Tibial artery (tissue), 4 donors: ENCODE data around the gene CAMK2G.

ENCODE experiments used
- DNase-seq, 2 donors: peaks; one replicate each; pipeline ENCODE4 v3.0.0-alpha.2; 2019
- H3K27ac ChIP-seq, 2 donors: fragments of 200-600 bp; sonication (generic) in 1 of 2; 1 replicate in 1 of 2; 2 replicates in 1 of 2; pipeline ENCODE4 v1.5.1; 2018 to 2019; ENCODE audit warnings: mild to moderate bottlenecking in 1 of 2
- H3K27me3 ChIP-seq, 2 donors: fragments of 200-600 bp; sonication (generic) in 1 of 2; one replicate each; pipeline versions ENCODE4 v1.5.1 to v1.6.0; 2016 to 2019
- H3K36me3 ChIP-seq, 3 donors: fragments of 200-600 bp; sonication (generic) in 2 of 3; one replicate each; pipeline ENCODE4 v1.5.1; 2016 to 2019; ENCODE audit warnings: mild to moderate bottlenecking in 2 of 3
- H3K4me1 ChIP-seq, 4 donors: fragments of 200-600 bp; sonication (generic) in 2 of 4; 1 replicate in 3 of 4; 2 replicates in 1 of 4; pipeline ENCODE4 v1.5.1; 2016 to 2019
- H3K4me3 ChIP-seq, 2 donors: fragments of 200-600 bp; sonication (generic) in 1 of 2; 1 replicate in 1 of 2; 2 replicates in 1 of 2; pipeline ENCODE4 v1.5.1; 2018 to 2019; ENCODE audit warnings: mild to moderate bottlenecking in 2 of 2
- H3K9me3 ChIP-seq, 3 donors: fragments of 200-600 bp; sonication (generic) in 1 of 3; one replicate each; pipeline ENCODE4 v1.5.1; 2016 to 2019
- intact Hi-C: fragments of 100-400 bp; cut with DNase I; formaldehyde crosslinking; loops from one replicate; pipeline ENCODE4 v1.15.0; 2023; ENCODE audit warnings: low total_unique reads
- TF ChIP-seq, protein P1 (sequence below), 2 experiments: fragments of 200-600 bp in 1 of 2; fragments of 450-650 bp in 1 of 2; IDR thresholded peaks; one replicate each; pipeline ENCODE4 v1.5.1; 2017 to 2019; ENCODE audit warnings: antibody characterized with exemption in 2 of 2, mild to moderate bottlenecking in 1 of 2, moderate library complexity in 1 of 2

Gene CAMK2G

DNA sequence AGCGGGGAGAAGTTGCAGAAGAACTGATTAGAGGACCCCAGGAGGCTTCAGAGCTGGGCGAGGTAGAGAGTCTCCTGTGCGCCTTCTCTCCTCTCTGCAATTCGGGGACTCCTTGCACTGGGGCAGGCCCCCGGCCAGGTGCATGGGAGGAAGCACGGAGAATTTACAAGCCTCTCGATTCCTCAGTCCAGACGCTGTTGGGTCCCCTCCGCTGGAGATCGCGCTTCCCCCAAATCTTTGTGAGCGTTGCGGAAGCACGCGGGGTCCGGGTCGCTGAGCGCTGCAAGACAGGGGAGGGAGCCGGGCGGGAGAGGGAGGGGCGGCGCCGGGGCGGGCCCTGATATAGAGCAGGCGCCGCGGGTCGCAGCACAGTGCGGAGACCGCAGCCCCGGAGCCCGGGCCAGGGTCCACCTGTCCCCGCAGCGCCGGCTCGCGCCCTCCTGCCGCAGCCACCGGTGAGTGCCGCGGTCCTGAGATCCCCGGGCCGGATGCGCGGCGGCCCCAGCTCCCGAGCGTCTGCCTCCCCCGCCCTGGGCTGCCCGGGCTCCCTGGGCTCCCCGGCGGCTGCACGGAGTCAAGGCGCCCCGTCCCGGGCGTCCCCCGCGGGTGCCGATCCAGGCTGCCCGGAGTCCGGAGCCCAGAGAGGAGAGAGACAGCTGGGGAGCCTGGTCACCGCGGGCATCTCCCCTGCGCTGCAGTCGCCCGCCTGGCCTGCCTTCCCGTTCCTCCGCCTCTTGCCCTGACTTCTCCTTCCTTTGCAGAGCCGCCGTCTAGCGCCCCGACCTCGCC lies 36.6 kb upstream of the CAMK2G start, which contains the start of gene PLAU:
Gene PLAU, plus strand, starts transcription at position 369 of the 789 bp plus-strand sequence. CDS start 424 bp downstream, outside the sequence.
- Histone ChIP-seq H3K4me1 (peaks cover 0 to 79% (median 55%) of the 10 kb centered on the region in 4 donors), H3K27ac (peak within 1 kb of the TSS; percentile 72 to 81)
- peak; percentile 58 to 75 for DNase-seq

DNA sequence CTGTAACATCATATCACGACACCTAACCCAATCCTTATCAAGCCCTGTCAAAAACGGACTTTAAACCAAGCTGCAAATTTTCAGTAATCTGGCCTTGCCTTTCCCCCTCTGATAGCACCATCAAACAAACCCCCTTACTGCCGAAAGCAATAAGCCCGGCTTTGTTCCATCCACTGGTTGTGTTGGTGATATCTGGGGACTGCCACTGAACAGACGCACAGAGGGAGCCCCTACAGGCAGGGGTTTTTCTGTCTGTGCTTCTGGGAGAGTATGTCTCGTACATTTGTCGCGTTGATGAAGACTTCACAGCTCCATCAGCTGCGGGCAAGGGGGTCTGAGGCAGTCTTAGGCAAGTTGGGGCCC lies 36.0 kb upstream of the CAMK2G start:
- TF ChIP-seq, protein P1, sequence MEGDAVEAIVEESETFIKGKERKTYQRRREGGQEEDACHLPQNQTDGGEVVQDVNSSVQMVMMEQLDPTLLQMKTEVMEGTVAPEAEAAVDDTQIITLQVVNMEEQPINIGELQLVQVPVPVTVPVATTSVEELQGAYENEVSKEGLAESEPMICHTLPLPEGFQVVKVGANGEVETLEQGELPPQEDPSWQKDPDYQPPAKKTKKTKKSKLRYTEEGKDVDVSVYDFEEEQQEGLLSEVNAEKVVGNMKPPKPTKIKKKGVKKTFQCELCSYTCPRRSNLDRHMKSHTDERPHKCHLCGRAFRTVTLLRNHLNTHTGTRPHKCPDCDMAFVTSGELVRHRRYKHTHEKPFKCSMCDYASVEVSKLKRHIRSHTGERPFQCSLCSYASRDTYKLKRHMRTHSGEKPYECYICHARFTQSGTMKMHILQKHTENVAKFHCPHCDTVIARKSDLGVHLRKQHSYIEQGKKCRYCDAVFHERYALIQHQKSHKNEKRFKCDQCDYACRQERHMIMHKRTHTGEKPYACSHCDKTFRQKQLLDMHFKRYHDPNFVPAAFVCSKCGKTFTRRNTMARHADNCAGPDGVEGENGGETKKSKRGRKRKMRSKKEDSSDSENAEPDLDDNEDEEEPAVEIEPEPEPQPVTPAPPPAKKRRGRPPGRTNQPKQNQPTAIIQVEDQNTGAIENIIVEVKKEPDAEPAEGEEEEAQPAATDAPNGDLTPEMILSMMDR (IDR thresholded peaks at IDR 0.05) = no peak
- peak overlapping the region; percentile 72 to 81 for H3K27ac ChIP-seq
- peaks cover 0 to 80% (median 56%) of the 10 kb centered on the region in 4 donors for H3K4me1 ChIP-seq

More for the DNA sequence above, 36.6 kb upstream of the CAMK2G start, which contains the start of gene PLAU:
- TF ChIP-seq, protein P1 (IDR thresholded peaks at IDR 0.05) = no peak
- Histone ChIP-seq H3K27me3 (no peaks in the 10 kb centered on the region), H3K36me3 (peaks cover 0 to 4% (median 0%) of the 10 kb centered on the region in 3 donors), H3K9me3 (no peaks in the 10 kb centered on the region), H3K4me3 (peak within 1 kb of the TSS; percentile 73 to 77)
- intact Hi-C loops = no loop called here

DNA sequence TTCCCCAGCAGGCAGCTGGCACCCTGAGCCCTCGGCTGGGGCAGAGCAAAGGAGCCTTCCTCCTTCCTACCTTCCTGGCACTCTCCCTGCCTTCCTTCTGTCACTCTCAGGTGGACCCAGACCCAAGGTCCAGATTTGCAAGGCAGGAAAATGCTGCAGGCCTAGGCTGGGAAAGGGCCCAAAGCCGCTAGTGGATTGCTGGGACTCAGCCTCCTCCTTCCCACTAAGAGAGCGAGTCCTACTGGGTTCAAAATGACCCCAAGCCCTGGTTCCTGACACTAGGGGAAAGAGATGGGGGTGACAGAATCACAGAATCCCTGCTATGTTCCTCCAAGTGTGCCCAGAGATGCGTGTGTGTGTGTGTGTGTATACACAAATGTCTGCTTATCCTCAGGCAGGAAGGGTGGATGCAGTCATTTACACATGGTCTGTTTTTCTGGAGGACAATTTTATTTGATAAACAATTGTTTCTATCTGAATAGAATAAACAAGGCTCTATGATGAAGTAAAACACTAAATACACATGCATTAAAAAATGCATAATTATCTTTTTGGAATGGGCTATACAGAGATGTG lies 35.3 kb upstream of the CAMK2G start:
- intact Hi-C loops = no loop called here
- DNase-seq = no peak
- peak overlapping the region; percentile 62 to 87 for H3K27ac ChIP-seq
- TF ChIP-seq, protein P1 (IDR thresholded peaks at IDR 0.05) = no peak
- no peak overlapping the region for H3K4me3 ChIP-seq
- peaks cover 0 to 4% (median 0%) of the 10 kb centered on the region in 3 donors for H3K36me3 ChIP-seq
- peaks cover 0 to 72% (median 54%) of the 10 kb centered on the region in 4 donors for H3K4me1 ChIP-seq
- H3K9me3 ChIP-seq = no peaks in the 10 kb centered on the region
- no peaks in the 10 kb centered on the region for H3K27me3 ChIP-seq

More for the DNA sequence above, 36.0 kb upstream of the CAMK2G start:
- intact Hi-C loops = no loop called here
- H3K4me3 ChIP-seq = peak overlapping the region; percentile 73 to 77
- no peak for DNase-seq
- no peaks in the 10 kb centered on the region for H3K9me3 ChIP-seq
- no peaks in the 10 kb centered on the region for H3K27me3 ChIP-seq
- H3K36me3 ChIP-seq = peaks cover 0 to 4% (median 0%) of the 10 kb centered on the region in 3 donors

DNA sequence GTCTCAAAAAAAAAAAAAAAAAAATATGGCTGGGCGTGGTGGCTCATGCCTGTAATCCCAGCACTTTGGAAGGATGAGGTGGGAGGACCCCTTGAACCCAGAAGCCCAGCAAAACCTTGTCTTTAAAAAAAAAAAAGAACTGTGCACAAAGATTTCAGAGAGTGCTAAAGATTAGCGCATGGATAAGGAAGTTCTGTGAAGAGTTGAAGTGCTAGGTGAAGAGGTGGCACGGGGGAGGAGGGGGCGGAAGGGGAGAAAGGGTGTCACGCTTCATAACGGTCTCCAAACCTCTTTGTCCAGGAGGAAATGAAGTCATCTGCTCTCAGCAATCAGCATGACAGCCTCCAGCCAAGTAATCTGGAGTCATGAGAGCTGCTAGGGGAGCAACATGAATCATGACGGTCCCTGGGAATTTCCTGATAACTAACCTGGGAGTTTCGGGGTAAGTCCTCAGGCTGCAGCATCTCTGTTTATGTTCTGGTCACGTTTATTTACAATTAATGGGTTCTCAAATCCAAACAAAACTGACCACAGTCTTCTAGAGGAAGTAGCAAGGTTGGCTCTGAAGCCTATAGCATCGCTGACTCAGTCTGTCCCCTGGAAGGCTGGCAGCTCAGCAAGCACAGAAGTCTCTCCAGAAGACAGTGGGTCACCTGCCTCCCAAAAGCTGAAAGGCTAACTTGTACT lies 34.6 kb upstream of the CAMK2G start:
- DNase-seq = peak; percentile 68 to 76
- no peaks in the 10 kb centered on the region for H3K36me3 ChIP-seq
- no peak overlapping the region for H3K4me3 ChIP-seq
- H3K4me1 ChIP-seq = peaks cover 0 to 71% (median 51%) of the 10 kb centered on the region in 4 donors
- TF ChIP-seq, protein P1 (IDR thresholded peaks at IDR 0.05) = no peak
- H3K27ac ChIP-seq = peak overlapping the region; percentile 62 to 87
- no peaks in the 10 kb centered on the region for H3K27me3 ChIP-seq
- intact Hi-C loops = no loop called here
- H3K9me3 ChIP-seq = no peaks in the 10 kb centered on the region

DNA sequence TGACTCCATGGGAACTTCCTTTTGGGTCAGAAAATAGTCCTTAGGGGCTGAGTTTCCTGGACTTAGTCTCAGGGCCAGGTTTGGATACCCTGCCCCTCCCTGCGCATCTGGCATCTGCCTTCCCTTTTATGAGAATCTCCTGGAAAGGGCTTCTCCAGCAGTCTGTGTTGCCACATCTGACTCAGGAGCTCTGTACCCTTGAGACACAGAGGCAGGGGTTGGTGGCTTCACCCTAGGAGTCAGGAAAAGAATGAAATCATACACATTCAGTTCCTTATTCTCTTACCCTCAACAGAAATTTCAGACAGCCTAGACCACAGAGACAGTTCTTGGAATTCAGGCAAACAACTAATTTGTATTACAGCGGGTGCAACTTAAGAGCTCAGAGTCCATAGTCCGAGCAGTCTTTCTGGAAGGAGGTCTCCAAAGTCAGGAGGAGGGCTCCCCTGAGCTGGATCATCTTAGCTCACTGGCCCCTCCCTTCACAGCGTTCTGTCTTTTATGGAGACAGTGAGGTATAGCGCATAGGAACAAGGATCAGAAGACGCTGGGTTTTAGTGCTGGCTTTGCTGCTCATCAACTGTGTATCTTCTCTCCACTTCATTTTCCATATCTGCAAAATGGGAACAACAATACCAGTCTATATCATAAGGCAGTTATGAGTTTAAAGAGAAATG lies 33.6 kb upstream of the CAMK2G start:
- no peaks in the 10 kb centered on the region for H3K9me3 ChIP-seq
- peaks cover 0 to 66% (median 48%) of the 10 kb centered on the region in 4 donors for H3K4me1 ChIP-seq
- intact Hi-C loops = no loop called here
- H3K4me3 ChIP-seq = no peak overlapping the region
- no peaks in the 10 kb centered on the region for H3K27me3 ChIP-seq
- H3K36me3 ChIP-seq = no peaks in the 10 kb centered on the region
- peak; percentile 72 for DNase-seq
- peak overlapping the region; percentile 81 to 87 for H3K27ac ChIP-seq
- TF ChIP-seq, protein P1 (IDR thresholded peaks at IDR 0.05) = no peak
